Peyer's patch (tissue), 4 donors: ENCODE measurements around the gene CYFIP1.

ENCODE experiments used
- POLR2A ChIP-seq, 2 donors: fragments of 450-650 bp; IDR thresholded peaks; one replicate each; pipeline ENCODE4 v1.5.1; 2017; ENCODE audit warnings: antibody characterized with exemption in 2 of 2, mild to moderate bottlenecking in 2 of 2, moderate library complexity in 2 of 2
- TF ChIP-seq, protein P1 (sequence below), 6 experiments: fragments of 450-650 bp in 4 of 6; fragments of 200-600 bp in 2 of 6; sonication (generic) in 1 of 6; IDR thresholded peaks; one replicate each; pipeline ENCODE4 v1.5.1; 2017 to 2019; ENCODE audit warnings: antibody characterized with exemption in 6 of 6, mild to moderate bottlenecking in 3 of 6, moderate library complexity in 1 of 6

DNA sequence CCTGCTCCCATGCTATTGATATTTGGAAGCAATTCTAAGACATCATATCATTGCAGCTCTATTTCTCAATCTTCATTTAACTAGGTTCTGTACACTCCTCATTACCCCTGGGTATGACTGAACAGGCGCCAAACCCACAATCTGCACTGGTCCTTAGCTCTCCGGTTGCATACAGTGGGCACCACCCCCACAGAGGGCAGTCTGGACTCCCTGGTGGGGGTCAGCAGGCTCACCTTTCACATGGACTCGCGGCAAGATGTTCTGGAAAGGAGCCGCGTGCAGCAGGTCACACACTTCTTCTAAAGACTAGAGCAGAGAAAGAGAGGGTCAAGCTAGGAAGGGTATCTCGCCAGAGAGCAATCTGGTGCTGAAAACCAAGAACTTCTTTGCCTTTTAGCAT is 105.2 kb downstream of the CYFIP1 start:
- TF ChIP-seq, protein P1, sequence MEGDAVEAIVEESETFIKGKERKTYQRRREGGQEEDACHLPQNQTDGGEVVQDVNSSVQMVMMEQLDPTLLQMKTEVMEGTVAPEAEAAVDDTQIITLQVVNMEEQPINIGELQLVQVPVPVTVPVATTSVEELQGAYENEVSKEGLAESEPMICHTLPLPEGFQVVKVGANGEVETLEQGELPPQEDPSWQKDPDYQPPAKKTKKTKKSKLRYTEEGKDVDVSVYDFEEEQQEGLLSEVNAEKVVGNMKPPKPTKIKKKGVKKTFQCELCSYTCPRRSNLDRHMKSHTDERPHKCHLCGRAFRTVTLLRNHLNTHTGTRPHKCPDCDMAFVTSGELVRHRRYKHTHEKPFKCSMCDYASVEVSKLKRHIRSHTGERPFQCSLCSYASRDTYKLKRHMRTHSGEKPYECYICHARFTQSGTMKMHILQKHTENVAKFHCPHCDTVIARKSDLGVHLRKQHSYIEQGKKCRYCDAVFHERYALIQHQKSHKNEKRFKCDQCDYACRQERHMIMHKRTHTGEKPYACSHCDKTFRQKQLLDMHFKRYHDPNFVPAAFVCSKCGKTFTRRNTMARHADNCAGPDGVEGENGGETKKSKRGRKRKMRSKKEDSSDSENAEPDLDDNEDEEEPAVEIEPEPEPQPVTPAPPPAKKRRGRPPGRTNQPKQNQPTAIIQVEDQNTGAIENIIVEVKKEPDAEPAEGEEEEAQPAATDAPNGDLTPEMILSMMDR (IDR thresholded peaks at IDR 0.05), result no peak
- no peak for TF ChIP-seq POLR2A (IDR thresholded peaks at IDR 0.05)
